Measurements from ENCODE around the gene IL1RL1.

IL1RL1 gene

DNA sequence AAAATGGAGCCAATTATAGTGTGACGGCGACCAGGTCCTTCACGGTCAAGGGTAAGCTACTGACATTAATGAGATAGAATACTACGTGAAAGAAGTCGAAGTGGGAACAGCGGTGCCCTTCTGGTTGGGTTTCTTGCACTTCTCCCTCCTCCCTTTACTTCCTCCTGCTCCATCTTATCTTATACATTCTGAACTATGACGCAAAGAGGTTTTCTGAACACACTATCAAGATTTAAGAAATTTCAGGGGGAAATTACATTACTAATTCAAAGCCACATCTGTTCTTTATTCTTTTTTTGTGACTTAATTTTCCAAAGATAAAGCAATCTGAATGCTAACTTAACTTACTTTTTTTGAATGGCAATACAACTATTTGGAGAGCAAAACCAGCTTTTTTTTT, 29.4 kb downstream of the IL1RL1 start:
- TF ChIP-seq, protein P1, sequence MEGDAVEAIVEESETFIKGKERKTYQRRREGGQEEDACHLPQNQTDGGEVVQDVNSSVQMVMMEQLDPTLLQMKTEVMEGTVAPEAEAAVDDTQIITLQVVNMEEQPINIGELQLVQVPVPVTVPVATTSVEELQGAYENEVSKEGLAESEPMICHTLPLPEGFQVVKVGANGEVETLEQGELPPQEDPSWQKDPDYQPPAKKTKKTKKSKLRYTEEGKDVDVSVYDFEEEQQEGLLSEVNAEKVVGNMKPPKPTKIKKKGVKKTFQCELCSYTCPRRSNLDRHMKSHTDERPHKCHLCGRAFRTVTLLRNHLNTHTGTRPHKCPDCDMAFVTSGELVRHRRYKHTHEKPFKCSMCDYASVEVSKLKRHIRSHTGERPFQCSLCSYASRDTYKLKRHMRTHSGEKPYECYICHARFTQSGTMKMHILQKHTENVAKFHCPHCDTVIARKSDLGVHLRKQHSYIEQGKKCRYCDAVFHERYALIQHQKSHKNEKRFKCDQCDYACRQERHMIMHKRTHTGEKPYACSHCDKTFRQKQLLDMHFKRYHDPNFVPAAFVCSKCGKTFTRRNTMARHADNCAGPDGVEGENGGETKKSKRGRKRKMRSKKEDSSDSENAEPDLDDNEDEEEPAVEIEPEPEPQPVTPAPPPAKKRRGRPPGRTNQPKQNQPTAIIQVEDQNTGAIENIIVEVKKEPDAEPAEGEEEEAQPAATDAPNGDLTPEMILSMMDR (IDR thresholded peaks at IDR 0.05; ENCODE audit: borderline replicate concordance, insufficient read depth, low read depth, low read length), result no peak
- no peak overlapping the region for H3K4me3 ChIP-seq (ENCODE audit: low read depth, low read length)

DNA sequence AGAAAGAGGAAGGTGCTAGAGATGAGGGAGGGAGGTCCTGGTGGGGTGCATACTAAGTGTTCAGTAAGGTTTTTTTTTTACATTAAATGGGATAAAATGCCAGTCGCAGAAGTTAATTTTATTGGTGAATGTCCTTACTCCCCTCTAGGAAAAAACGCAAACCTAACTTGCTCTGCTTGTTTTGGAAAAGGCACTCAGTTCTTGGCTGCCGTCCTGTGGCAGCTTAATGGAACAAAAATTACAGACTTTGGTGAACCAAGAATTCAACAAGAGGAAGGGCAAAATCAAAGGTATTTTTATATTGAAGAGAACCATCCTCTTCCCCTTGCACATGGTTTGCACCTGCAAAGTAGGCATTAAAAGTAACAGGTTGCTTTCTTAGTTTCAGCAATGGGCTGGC, 31.5 kb downstream of the IL1RL1 start:
- TF ChIP-seq, protein P1 (IDR thresholded peaks at IDR 0.05; ENCODE audit: borderline replicate concordance, insufficient read depth, low read depth, low read length), result no peak
- H3K4me3 ChIP-seq (ENCODE audit: low read depth, low read length), result no peak overlapping the region

DNA sequence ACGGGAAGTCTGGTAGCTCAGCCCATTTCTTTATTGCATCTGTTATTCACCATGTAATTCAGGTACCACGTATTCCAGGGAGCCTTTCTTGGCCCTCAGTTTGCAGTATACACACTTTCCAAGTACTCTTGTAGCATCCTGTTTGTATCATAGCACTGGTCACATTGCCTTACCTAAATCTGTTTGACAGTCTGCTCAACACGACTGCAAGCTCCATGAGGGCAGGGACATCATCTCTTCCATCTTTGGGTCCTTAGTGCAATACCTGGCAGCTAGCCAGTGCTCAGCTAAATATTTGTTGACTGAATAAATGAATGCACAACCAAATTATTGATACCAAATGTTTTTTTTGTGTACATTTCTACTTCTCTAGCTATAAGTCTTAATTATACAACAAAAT, 33.0 kb downstream of the IL1RL1 start:
- TF ChIP-seq, protein P1 (IDR thresholded peaks at IDR 0.05; ENCODE audit: borderline replicate concordance, insufficient read depth, low read depth, low read length), result no peak
- H3K4me3 ChIP-seq (ENCODE audit: low read depth, low read length), result no peak overlapping the region

DNA sequence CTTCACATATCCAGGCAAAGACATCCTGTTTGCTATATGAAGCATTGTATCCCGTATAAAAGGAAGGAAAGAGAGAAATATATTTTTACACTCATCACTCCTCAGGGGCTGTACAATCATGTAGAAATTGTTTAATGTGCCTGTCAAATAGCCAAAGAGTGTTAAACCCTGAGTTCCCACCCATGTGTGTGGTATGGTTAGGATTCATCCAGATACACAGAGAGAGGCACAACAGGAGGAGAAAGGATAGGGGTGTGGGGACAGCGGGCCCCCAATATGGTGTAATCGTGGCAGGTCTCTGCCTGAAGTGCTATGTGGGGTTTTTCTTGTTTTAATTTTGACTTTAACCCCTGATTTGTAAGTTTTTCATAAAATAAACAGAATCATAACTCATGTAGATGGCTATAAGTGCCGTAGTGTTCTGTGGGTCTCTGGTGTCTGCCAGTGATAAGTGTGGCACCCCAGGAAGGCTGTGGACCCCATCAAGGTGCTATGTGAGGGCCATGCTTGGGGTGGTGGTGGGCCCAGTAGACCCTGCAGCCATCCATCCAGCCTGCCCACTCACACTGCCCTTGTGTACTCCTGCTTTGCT, 34.1 kb downstream of the IL1RL1 start:
- TF ChIP-seq, protein P1 (IDR thresholded peaks at IDR 0.05; ENCODE audit: borderline replicate concordance, insufficient read depth, low read depth, low read length), result no peak
- no peak overlapping the region for H3K4me3 ChIP-seq (ENCODE audit: low read depth, low read length)

DNA sequence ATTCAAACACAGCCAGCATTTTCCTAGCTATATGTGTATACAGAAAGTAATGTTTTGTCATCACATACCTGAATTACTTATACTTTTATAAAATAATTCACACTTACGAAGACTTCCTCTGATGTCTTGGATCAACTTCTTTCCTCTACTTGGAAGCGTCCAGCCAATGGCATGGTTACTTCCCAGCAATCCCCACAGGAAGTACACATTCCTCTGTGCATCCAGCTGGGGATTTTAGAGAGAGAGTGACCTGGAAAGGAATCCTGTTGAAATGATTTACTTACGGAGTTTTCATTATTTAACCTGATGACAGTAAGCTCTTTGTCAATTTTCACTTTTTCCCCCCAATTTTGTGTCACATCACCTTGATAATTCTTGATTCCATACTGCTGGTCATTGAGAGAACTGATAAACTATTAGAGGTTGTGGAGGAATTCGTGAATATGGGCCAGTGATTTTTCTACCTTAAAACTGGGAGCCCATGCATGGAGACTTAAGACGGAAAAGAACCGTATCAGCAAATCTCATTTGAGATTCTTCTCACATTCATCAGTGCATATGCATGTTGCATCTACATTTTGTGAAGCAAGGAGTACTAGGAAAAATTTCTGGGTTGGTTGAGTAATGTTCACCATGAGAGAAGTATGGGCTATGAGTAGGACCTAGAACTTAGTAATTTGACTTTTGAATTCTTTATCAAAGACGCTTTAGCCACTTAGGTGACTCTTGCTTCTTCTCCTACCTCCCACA, 35.2 kb downstream of the IL1RL1 start:
- TF ChIP-seq, protein P1 (IDR thresholded peaks at IDR 0.05; ENCODE audit: borderline replicate concordance, insufficient read depth, low read depth, low read length), result no peak
- no peak overlapping the region for H3K4me3 ChIP-seq (ENCODE audit: low read depth, low read length)

DNA sequence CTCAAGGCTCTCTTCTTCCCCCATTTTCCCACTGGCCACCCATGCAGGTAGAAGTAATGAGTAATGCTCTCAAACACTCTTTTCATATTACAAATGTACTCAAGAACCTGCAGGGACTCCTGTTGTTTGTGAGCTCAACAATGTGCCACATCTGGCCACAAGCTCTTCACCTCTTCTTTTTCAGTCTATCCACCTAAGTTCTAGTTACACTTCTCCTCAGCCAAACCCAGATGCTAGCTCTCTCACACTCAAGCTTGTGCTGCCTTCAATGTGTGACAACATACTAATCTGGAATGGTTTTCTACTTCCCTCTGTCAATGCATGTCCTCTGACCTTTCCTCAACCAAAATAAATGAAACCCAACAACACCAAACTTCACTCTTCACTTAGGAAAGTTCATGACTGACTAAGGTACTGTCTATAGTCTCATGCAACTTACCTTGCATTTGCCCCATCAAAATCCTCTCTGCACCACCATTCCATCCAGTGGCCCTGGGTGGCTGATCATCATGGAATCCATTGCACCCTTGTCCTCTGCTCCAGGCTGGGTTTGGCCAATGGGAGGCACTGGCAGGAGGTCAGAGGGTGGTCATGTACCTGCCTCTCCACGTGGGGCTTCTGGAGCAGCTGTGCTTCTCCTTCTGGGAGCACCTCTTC, 38.9 kb downstream of the IL1RL1 start:
- H3K4me3 ChIP-seq (ENCODE audit: low read depth, low read length), result no peak overlapping the region
- TF ChIP-seq, protein P1 (IDR thresholded peaks at IDR 0.05; ENCODE audit: borderline replicate concordance, insufficient read depth, low read depth, low read length), result no peak
